DND-41 (cell line): Measurements from ENCODE around the gene TMEM203.

ENCODE experiments used
- ATAC-seq: fragments of 200-7000 bp; cut with Tn5 transposase; 3 replicates; pipeline ENCODE4 v1.9.1; 2021; ENCODE audit warnings: low read depth; ENCODE audit not compliant: insufficient read depth
- DNase-seq: peaks from one replicate; pipeline ENCODE4 v3.0.0-alpha.2; 2020
- H2AFZ ChIP-seq: 2 replicates; pipeline ENCODE4 v1.6.0; 2012; ENCODE audit warnings: low read depth, low read length
- H3K27ac ChIP-seq: 2 replicates; pipeline ENCODE4 v1.5.1; 2012; ENCODE audit warnings: low read length, inconsistent platforms
- H3K27me3 ChIP-seq: fragments of 200-600 bp; sonication (generic); 2 replicates; pipeline ENCODE4 v1.6.0; 2012; ENCODE audit warnings: low read length, mild to moderate bottlenecking, inconsistent platforms; ENCODE audit not compliant: insufficient read depth, poor library complexity
- H3K36me3 ChIP-seq: 2 replicates; pipeline ENCODE4 v1.5.1; 2012; ENCODE audit warnings: low read length, inconsistent platforms; ENCODE audit not compliant: insufficient read depth
- H3K4me1 ChIP-seq: 2 replicates; pipeline ENCODE4 v1.5.1; 2012; ENCODE audit warnings: mild to moderate bottlenecking, low read length; ENCODE audit not compliant: insufficient read depth
- H3K4me2 ChIP-seq: 2 replicates; pipeline ENCODE4 v1.6.0; 2012; ENCODE audit warnings: mild to moderate bottlenecking, moderate library complexity, low read length, inconsistent platforms; ENCODE audit not compliant: insufficient read depth
- H3K4me3 ChIP-seq, 2 experiments: fragments of 200-600 bp in 1 of 2; shearing (Covaris generic) in 1 of 2; 2 replicates each; pipeline ENCODE4 v1.5.1; 2012 to 2016; ENCODE audit warnings: inconsistent platforms in 2 of 2, low read length in 2 of 2, mild to moderate bottlenecking in 2 of 2, low read depth in 1 of 2, moderate library complexity in 1 of 2
- H3K79me2 ChIP-seq: 2 replicates; pipeline ENCODE4 v1.6.0; 2012; ENCODE audit warnings: low read length, inconsistent platforms; ENCODE audit not compliant: insufficient read depth
- H3K9ac ChIP-seq: 2 replicates; pipeline ENCODE4 v1.6.0; 2012; ENCODE audit warnings: low read depth, mild to moderate bottlenecking, inconsistent platforms, low read length, moderate library complexity
- H3K9me3 ChIP-seq: 2 replicates; pipeline ENCODE4 v1.5.1; 2012; ENCODE audit warnings: low read length, moderate library complexity, mild to moderate bottlenecking, inconsistent platforms; ENCODE audit not compliant: insufficient read depth, severe bottlenecking
- H4K20me1 ChIP-seq: 2 replicates; pipeline ENCODE4 v1.6.0; 2012; ENCODE audit warnings: low read length; ENCODE audit not compliant: insufficient read depth
- EZH2 ChIP-seq: IDR thresholded peaks from 3 replicates; pipeline ENCODE4 v1.6.1; 2012; ENCODE audit warnings: borderline replicate concordance, low read depth, mild to moderate bottlenecking, moderate library complexity, low read length, inconsistent platforms; ENCODE audit not compliant: severe bottlenecking
- TF ChIP-seq, protein P1 (sequence below): IDR thresholded peaks from 2 replicates; pipeline ENCODE4 v1.5.1; 2012; ENCODE audit warnings: borderline replicate concordance, low read length, moderate library complexity, mild to moderate bottlenecking; ENCODE audit not compliant: poor library complexity, severe bottlenecking; ENCODE audit errors: extremely low read depth

The TMEM203 gene

DNA sequence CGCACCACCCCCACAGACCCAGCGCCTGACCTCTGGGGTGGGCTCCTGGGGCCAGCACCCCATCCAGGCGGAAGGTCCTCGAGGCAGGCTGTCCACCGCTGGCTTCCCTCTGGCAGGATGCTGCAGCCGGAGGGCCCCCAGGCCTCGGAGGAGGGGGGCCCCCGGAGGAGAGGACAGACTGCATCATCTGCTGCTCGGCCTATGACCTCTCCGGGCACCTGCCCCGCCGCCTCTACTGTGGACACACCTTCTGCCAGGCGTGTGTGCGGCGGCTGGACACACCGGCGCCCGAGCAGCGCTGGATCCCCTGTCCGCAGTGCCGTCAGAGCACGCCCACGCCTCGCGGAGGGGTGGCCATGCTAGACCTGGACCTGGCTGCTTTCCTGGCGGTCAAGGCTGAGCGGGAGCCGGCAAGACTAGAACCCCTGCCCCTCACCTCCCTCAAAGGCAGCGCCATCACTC is 23.1 kb upstream of the TMEM203 start:
- no peaks in the 10 kb centered on the region for H3K36me3 ChIP-seq
- H3K79me2 ChIP-seq: no peaks in the 10 kb centered on the region
- ATAC-seq (no peak), DNase-seq (no peak)
- H3K4me3 ChIP-seq: no peak overlapping the region
- H3K9ac ChIP-seq: no peak overlapping the region
- TF ChIP-seq EZH2: no peak
- TF ChIP-seq, protein P1, sequence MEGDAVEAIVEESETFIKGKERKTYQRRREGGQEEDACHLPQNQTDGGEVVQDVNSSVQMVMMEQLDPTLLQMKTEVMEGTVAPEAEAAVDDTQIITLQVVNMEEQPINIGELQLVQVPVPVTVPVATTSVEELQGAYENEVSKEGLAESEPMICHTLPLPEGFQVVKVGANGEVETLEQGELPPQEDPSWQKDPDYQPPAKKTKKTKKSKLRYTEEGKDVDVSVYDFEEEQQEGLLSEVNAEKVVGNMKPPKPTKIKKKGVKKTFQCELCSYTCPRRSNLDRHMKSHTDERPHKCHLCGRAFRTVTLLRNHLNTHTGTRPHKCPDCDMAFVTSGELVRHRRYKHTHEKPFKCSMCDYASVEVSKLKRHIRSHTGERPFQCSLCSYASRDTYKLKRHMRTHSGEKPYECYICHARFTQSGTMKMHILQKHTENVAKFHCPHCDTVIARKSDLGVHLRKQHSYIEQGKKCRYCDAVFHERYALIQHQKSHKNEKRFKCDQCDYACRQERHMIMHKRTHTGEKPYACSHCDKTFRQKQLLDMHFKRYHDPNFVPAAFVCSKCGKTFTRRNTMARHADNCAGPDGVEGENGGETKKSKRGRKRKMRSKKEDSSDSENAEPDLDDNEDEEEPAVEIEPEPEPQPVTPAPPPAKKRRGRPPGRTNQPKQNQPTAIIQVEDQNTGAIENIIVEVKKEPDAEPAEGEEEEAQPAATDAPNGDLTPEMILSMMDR: no peak
- H3K4me2 ChIP-seq: no peak overlapping the region
- no peaks in the 10 kb centered on the region for H4K20me1 ChIP-seq
- H2AFZ ChIP-seq: no peak overlapping the region
- H3K27me3 ChIP-seq: no peaks in the 10 kb centered on the region
- H3K9me3 ChIP-seq: no peaks in the 10 kb centered on the region
- H3K27ac ChIP-seq: no peak overlapping the region
- peaks cover 12% of the 10 kb centered on the region for H3K4me1 ChIP-seq

DNA sequence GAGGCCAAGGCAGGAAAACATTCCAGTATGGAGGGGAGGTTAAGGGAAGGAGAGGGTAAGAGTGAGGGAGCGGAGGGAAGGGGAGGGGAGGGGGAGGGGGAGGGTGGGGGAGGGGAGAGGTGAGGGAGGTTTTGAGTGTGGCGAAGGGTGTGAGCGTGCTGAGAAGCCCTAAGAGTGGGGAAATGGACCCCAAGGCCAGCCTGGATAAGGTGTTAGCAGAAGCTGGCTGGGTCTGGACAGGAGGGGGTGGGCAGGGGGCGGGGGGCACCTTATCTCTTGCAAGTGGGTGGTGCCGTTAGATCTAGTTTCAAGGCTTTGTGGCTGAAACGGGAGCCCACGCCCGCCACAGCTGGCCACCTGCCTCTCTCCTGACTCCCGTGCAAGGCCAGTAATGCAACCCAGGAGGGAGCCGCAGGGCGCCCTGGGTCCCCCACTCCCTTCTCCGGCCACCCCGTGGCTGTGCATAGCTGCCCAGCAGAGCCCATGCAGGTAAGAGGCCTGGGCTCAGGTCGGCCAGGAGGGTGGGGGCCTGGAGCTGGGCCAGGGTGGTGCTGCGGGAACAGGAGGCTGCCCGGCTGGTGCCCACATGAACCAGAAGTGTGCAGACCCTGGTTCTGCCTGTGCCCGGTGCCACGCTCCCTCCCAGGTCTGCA is 22.5 kb upstream of the TMEM203 start:
- TF ChIP-seq EZH2: no peak
- TF ChIP-seq, protein P1: no peak
- DNase-seq: no peak
- H3K27me3 ChIP-seq: no peaks in the 10 kb centered on the region
- no peaks in the 10 kb centered on the region for H3K36me3 ChIP-seq
- no peaks in the 10 kb centered on the region for H4K20me1 ChIP-seq
- no peaks in the 10 kb centered on the region for H3K79me2 ChIP-seq
- no peak overlapping the region for H3K4me3 ChIP-seq
- no peak overlapping the region for H3K4me2 ChIP-seq
- H3K27ac ChIP-seq: no peak overlapping the region
- ATAC-seq: no peak
- H3K9ac ChIP-seq: no peak overlapping the region
- no peak overlapping the region for H2AFZ ChIP-seq
- peaks cover 14% of the 10 kb centered on the region for H3K4me1 ChIP-seq
- H3K9me3 ChIP-seq: no peaks in the 10 kb centered on the region

DNA sequence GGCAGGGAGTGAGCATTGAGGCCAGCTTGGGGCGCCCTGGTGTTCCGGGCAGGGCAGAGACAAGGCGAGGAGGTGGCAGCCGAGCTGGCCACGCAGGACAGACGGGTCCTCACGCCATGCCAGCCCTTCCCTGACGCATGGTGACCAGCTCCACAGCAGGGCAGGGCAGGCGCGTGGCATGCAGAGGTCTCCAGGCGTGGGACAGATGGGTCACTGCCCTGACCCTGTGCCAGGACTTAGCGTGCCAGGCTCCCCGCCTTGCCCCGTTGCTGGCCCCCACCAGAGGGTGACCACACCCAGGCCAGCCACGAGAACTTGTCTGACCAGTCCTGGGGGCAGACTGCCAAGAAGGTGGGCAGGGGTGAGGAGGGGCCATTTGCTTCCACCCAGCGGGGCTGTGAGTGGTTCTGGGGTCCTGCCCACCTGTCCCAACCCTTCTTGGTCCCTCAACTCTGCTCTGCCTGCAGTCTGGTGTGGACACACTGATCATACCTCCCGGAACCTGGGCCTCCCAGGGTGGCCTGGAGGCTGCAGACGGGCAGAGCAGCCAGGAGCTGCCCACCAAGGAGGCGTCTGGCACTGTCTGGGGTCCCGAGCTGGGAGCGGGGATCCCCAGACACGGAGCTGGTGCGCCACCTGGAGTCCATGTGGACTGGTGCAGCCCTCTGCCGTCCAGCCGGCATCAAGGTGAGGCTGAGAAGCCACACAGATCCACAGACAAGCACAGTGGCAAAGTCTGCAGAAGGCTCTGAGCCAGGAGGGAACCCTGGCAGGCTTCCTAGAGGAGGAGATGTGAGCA is 21.8 kb upstream of the TMEM203 start, which contains the start of gene RNF224:
Gene RNF224, plus strand, starts transcription at position 449 of the 799 bp plus-strand sequence. CDS start 834 bp downstream, outside the sequence.
- H3K9ac ChIP-seq: no peak within 1 kb of the TSS
- H2AFZ ChIP-seq: no peak within 1 kb of the TSS

More for the DNA sequence above, 21.8 kb upstream of the TMEM203 start, which contains the start of gene RNF224:
- no peaks in the 10 kb centered on the region for H3K27me3 ChIP-seq
- H3K9me3 ChIP-seq: no peaks in the 10 kb centered on the region
- peaks cover 20% of the 10 kb centered on the region for H3K4me1 ChIP-seq
- no peaks in the 10 kb centered on the region for H3K79me2 ChIP-seq
- peak; percentile 81 for DNase-seq
- H3K36me3 ChIP-seq: no peaks in the 10 kb centered on the region
- H3K27ac ChIP-seq: no peak within 1 kb of the TSS
- TF ChIP-seq, protein P1: peak; percentile 91
- TF ChIP-seq EZH2: no peak
- H4K20me1 ChIP-seq: no peaks in the 10 kb centered on the region
- H3K4me3 ChIP-seq: no peak within 1 kb of the TSS
- no peak within 1 kb of the TSS for H3K4me2 ChIP-seq
- ATAC-seq: peak; percentile 69
